Effector memory CD4-positive, alpha-beta T cell (primary cell): Measurements from ENCODE around the gene PHOSPHO2.
"Not testable (repeated sequence)": the region's sequence is repeated elsewhere in the genome, so short reads cannot be mapped to it uniquely, and the experiment has no call there.

Experiments
- DNase-seq, 3 donors: peaks; one replicate each; pipeline ENCODE4 v3.0.0-alpha.2; 2020
- H3K27ac ChIP-seq: 2 replicates; pipeline ENCODE4 v1.7.0; 2013; ENCODE audit warnings: mild to moderate bottlenecking, low read length, moderate library complexity; ENCODE audit not compliant: insufficient read depth, poor library complexity, severe bottlenecking
- H3K27me3 ChIP-seq: replicated peaks from 2 replicates; pipeline ENCODE4 v1.7.0; 2013; ENCODE audit warnings: mild to moderate bottlenecking, low read length; ENCODE audit not compliant: insufficient read depth, control insufficient read depth, poor library complexity, severe bottlenecking
- H3K36me3 ChIP-seq: 2 replicates; pipeline ENCODE4 v1.7.0; 2013; ENCODE audit warnings: mild to moderate bottlenecking, low read length, moderate library complexity; ENCODE audit not compliant: control insufficient read depth, insufficient read depth
- H3K4me1 ChIP-seq: 2 replicates; pipeline ENCODE4 v1.7.0; 2013; ENCODE audit warnings: low read length, mild to moderate bottlenecking; ENCODE audit not compliant: control insufficient read depth, insufficient read depth, poor library complexity, severe bottlenecking
- H3K4me3 ChIP-seq: 2 replicates; pipeline ENCODE4 v1.7.0; 2013; ENCODE audit warnings: low read length, low read depth, mild to moderate bottlenecking; ENCODE audit not compliant: insufficient read depth, poor library complexity, severe bottlenecking
- H3K9me3 ChIP-seq: 2 replicates; pipeline ENCODE4 v1.7.0; 2013; ENCODE audit warnings: mild to moderate bottlenecking, low read length, moderate library complexity; ENCODE audit not compliant: control insufficient read depth

PHOSPHO2 gene

DNA sequence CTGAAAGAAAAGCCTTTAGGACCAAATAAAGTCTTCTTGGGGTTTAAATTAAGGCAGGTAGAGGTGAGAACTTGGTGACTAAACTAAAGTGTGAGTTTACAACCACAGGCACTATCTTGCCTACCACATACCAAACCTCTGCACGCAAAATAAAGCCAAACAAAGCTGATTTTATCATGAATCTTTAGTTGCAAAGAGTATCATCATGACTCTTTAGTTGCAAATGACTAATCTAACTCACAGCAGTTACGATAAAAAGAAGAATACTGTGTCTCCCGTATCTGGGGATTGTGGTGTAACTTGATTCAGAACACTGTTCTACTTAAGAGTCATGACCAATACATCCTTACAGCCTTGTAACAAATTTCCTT lies 11.2 kb upstream of the PHOSPHO2 start:
- Histone ChIP-seq H3K4me1 (no peaks in the 10 kb centered on the region), H3K27ac (no peak overlapping the region), H3K36me3 (no peaks in the 10 kb centered on the region), H3K27me3 (no peaks in the 10 kb centered on the region), H3K4me3 (no peak overlapping the region), H3K9me3 (no peaks in the 10 kb centered on the region)
- DNase-seq: no peak

GRCh38 chr2:169683425-169684134 lies 10.7 kb upstream of the PHOSPHO2 start:
- Histone ChIP-seq H3K4me1 (no peaks in the 10 kb centered on the region), H3K27ac (no peak overlapping the region), H3K27me3 (no peaks in the 10 kb centered on the region), H3K4me3 (no peak overlapping the region), H3K36me3 (no peaks in the 10 kb centered on the region), H3K9me3 (no peaks in the 10 kb centered on the region)
- no peak for DNase-seq

DNA sequence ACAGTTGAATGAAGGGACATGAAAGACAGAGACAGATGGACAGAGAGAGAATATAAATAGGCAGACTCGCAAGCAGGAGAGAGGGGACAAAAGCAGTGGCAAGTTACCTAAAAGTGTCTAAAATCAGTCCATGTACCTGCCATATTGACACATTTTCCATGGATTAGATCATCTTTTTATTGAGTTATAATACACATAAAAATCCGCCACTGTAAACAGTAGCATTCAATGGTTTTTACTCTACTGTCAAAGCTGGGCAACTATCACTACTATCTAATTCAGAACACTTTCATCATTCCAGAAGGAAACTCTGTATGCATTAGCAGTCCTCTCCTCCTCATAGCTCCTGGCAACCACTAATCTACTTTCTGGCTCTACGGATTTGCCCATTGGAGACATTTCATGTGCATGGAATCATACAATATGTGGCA lies 10.1 kb upstream of the PHOSPHO2 start:
- Histone ChIP-seq H3K36me3 (no peaks in the 10 kb centered on the region), H3K4me3 (no peak overlapping the region), H3K9me3 (no peaks in the 10 kb centered on the region), H3K4me1 (no peaks in the 10 kb centered on the region), H3K27me3 (no peaks in the 10 kb centered on the region), H3K27ac (no peak overlapping the region)
- no peak for DNase-seq

GRCh38 chr2:169684712-169685111 lies 9.6 kb upstream of the PHOSPHO2 start:
- H3K36me3 ChIP-seq, H3K4me3 ChIP-seq, H3K4me1 ChIP-seq, H3K9me3 ChIP-seq, H3K27me3 ChIP-seq, DNase-seq, H3K27ac ChIP-seq: not testable (repeated sequence)

GRCh38 chr2:169686825-169687224 lies 7.4 kb upstream of the PHOSPHO2 start:
- not testable (repeated sequence) for DNase-seq, H3K27me3 ChIP-seq, H3K4me3 ChIP-seq, H3K27ac ChIP-seq, H3K4me1 ChIP-seq, H3K36me3 ChIP-seq, H3K9me3 ChIP-seq

DNA sequence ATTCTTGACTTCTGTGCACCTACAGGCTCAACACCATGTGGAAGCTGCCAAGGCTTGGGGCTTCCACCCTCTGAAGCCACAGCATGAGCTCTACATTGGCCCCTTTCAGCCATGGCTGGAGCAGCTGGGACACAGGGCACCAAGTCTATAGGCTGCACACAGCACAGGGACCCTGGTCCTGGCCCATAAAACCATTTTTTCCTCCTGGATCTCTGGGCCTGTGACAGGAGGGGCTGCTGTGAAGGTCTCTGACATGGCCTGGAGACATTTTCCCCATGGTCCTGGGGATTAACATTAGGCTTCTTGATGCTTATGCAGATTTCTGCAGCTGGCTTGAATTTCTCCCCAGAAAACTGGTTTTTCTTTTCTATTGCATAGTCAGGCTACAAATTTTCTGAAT lies 6.3 kb upstream of the PHOSPHO2 start:
- H3K27me3 ChIP-seq, H3K9me3 ChIP-seq, H3K4me3 ChIP-seq, H3K36me3 ChIP-seq, H3K4me1 ChIP-seq, DNase-seq, H3K27ac ChIP-seq: not testable (repeated sequence)

GRCh38 chr2:169690958-169691357 lies 3.3 kb upstream of the PHOSPHO2 start:
- Histone ChIP-seq H3K4me3 (no peak overlapping the region), H3K27ac (no peak overlapping the region), H3K9me3 (no peaks in the 10 kb centered on the region), H3K4me1 (no peaks in the 10 kb centered on the region), H3K36me3 (no peaks in the 10 kb centered on the region), H3K27me3 (no peaks in the 10 kb centered on the region)
- no peak for DNase-seq

DNA sequence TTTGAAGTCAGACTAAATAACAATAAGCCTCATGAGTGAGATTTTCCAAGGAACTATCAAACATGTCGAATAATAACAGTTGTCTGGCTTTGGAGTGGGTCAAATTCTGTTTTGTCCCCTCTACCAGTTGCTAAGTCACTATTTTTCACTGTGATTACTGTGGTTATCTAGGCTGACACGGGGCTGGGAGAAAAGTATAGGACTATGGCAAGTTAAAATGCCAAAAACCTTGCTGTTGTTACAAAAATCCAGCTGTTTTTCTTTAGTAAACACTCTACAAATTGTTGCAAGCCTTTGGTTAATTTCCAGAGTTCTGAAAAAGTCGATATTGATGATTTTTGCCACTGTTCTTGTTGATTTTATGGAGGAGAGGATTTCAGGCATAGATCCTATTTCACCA lies 1.6 kb upstream of the PHOSPHO2 start:
- no peak for DNase-seq
- H3K9me3 ChIP-seq: no peaks in the 10 kb centered on the region
- H3K4me1 ChIP-seq: no peaks in the 10 kb centered on the region
- H3K27ac ChIP-seq: no peak overlapping the region
- H3K36me3 ChIP-seq: no peaks in the 10 kb centered on the region
- H3K27me3 ChIP-seq: no peaks in the 10 kb centered on the region
- no peak overlapping the region for H3K4me3 ChIP-seq

DNA sequence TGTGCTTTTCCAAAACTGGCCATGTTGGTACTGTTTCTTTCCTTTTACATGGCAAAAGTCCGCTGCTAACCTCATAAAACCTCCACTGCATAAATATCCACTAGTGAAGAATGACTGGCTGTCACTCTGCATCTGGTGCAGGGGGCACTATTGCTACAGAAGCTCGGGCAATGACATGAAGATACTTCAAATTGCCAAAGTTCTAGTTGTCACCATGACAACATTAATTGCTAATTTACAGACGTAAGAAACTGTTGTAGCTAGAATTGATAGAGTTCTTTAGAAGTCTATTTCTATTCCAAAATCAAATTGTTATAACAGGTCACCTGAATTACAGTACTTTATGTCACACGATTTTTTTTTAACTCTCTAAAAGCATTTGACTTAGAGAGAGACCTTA lies 909 bp upstream of the PHOSPHO2 start:
- no peak overlapping the region for H3K4me3 ChIP-seq
- no peaks in the 10 kb centered on the region for H3K9me3 ChIP-seq
- H3K4me1 ChIP-seq: no peaks in the 10 kb centered on the region
- peak in 1 of 3 donors; percentile 2 for DNase-seq
- no peaks in the 10 kb centered on the region for H3K36me3 ChIP-seq
- H3K27me3 ChIP-seq: no peaks in the 10 kb centered on the region
- H3K27ac ChIP-seq: peak overlapping the region; percentile 84

GRCh38 chr2:169694894-169695260 lies 608 bp downstream of the PHOSPHO2 start:
- H3K4me3 ChIP-seq: peak overlapping the region; percentile 59
- no peaks in the 10 kb centered on the region for H3K9me3 ChIP-seq
- no peaks in the 10 kb centered on the region for H3K27me3 ChIP-seq
- no peaks in the 10 kb centered on the region for H3K4me1 ChIP-seq
- DNase-seq: no peak
- H3K36me3 ChIP-seq: no peaks in the 10 kb centered on the region
- peak overlapping the region; percentile 84 for H3K27ac ChIP-seq
